HG03521 (cell line): ENCODE measurements around the gene GLS.
"Not testable (repeated sequence)": the region's sequence is repeated elsewhere in the genome, so short reads cannot be mapped to it uniquely, and the experiment has no call there.

Experiments
- ATAC-seq: cut with Tn5 transposase; IDR thresholded peaks from one replicate; pipeline ENCODE4 v1.9.1; 2021; ENCODE audit warnings: mild to moderate bottlenecking, moderate library complexity; ENCODE audit not compliant: unreplicated experiment

Gene GLS

GRCh38 chr2:190880378-190881083, at the start of gene GLS:
Gene GLS (plus strand): TSS chr2:190880821. CDS start chr2:190881085, 264 bp downstream.
- peak; percentile 70 for ATAC-seq

GRCh38 chr2:190831941-190832340, 48.7 kb upstream of the GLS start:
- no peak for ATAC-seq

- no peak for ATAC-seq
These were observed 45.8 kb upstream of the GLS start for GRCh38 chr2:190834890-190835208.

- no peak for ATAC-seq
These were observed 45.2 kb upstream of the GLS start for GRCh38 chr2:190835303-190835930.

DNA sequence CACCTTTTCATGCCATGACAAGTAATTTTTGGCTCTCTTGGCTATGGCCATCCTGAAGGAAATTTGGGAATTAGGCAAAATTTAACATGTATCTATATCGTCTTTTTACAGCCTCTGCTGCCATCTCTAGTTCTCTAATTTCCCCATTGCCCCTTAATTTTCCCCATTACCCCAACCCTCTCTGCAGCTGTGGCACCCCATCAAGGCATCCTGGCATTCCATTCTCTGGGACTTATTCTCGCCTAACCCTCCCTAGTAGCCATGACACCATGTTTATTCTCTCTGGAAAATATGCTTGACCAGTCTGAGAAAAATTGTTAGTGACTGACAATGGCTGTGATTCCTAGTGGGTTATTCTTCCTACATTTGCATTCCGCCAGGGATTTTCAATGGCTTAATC, 43.9 kb upstream of the GLS start:
- no peak for ATAC-seq

GRCh38 chr2:190837420-190837819, 43.2 kb upstream of the GLS start:
- ATAC-seq: no peak

GRCh38 chr2:190837952-190838361, 42.7 kb upstream of the GLS start:
- no peak for ATAC-seq

GRCh38 chr2:190838492-190838910, 42.1 kb upstream of the GLS start:
- no peak for ATAC-seq

DNA sequence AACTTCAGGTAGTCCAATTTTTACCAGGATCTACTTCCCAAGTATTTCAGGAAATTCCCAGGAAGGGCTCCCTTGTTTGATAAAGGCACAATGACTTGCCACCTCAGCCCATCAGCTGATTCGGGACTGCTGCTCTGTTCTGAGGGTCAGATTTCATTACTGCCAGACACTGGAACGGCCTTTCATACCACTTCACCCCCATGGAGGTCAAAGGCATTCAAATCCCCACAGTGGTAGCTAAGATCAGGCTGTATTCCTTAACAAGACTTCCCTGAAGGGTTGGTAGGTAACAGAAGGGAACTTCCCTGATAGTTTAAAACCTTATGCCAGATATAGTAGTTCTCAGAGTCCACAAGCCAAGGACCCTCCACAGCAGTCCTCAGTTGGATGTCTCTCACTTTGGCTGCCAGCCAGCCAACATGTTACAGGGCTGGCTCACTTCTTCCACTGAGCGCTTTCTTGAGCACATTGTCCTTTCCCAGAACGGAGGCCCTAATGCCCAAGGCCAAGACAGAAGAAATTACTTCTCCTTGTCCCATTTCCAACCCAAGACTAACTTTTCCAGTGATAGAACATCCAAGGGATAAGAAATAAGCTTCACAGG, 40.0 kb upstream of the GLS start:
- ATAC-seq: no peak

GRCh38 chr2:190841707-190842505, 38.7 kb upstream of the GLS start:
- no peak for ATAC-seq

GRCh38 chr2:190842606-190843104, 38.0 kb upstream of the GLS start:
- ATAC-seq: no peak

DNA sequence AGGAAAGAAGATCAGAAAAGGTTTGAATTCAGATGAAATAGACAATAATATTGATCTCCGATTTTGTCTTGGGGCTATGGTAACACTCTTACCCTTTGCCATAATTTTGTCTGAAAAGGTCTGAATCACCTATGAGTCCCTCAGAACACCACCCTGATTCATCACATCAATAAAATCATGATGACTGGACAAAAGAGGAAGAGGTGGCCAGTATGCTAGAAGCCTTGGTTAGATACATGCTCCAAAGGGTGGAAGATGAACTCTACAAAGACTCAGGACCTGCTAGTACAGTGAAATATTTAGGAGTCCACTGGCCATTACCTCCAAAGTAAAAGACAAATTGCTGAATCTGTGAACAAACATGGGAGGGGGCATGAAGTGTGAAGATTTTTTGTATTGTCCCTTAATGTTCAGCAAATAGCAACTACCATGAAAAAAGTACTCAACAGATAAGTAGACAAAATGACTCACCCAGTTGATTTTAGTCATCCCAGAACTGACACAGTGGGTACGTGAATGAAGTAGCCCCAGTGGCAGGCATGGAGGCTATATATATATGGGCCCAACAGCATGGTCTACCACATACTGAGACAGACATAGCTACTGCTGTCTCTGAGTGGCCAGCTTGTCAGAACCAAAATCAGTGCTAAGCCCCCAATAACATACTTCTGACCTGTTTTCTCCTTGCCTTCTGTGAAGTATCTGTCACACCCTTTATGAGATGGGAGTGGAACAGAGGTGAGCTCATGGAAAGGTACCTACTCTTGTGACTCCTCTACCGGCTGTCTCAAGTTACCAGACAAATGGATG, 36.5 kb upstream of the GLS start:
- peak; percentile 74 for ATAC-seq

DNA sequence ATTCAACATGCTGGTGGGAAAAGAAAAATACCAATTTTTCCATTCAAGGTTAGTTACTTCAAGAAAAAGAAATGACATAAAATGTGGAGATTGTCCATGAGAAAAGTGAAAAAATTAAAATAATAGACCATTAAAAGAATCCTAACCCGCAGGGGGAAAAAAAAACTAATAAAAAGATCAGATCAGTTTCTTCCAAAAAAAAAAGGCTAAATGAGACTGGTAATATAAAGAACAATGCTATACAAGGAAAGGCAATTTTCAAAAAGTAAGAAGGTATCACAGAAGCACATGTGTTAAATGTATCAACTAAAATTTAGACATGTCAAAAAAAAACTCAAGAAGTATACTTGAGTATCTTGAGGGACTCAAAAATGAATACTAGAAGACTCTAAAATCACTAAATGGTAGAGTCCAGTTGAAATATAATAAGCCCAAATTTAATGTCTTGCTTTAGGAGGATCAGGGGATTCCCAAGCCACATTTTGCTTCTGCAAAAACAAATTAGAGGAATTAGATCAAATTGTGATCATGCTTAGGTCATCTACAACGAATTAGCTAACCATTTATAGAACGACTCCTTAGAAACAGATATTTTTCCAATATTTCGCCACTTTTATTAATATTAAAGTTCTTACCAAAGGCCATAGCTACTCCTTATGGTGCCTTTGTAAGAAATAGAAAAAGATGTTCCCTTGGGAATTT, 35.8 kb upstream of the GLS start:
- no peak for ATAC-seq

- ATAC-seq: no peak
These were observed 33.9 kb upstream of the GLS start for GRCh38 chr2:190846746-190847145.

DNA sequence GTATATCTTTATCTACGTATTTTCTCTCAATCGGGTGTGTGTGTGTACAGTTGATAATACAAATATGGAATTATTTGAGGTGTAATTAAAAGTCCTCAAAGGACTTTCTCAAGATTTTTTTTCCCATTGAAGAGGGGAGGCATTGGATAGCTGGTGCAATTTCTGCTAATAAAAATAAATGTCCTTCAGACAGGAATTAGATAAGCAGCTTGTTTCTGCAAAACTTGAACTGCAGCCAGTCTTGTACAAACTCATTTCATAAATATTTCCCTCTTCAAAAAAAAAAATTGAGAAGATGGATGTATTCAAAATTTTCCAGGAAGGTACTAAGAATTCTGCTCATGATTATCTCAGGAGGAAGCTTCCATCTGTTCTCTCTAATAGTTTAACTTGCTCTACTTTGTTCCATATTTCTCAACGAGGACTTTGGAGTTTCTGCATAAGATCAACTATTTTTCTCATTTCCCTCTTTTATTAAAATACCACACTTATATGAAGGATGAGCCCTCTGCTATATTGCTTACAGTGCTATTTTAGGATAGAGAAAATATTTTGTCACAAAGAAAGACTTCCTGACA, 33.0 kb upstream of the GLS start:
- ATAC-seq: no peak

DNA sequence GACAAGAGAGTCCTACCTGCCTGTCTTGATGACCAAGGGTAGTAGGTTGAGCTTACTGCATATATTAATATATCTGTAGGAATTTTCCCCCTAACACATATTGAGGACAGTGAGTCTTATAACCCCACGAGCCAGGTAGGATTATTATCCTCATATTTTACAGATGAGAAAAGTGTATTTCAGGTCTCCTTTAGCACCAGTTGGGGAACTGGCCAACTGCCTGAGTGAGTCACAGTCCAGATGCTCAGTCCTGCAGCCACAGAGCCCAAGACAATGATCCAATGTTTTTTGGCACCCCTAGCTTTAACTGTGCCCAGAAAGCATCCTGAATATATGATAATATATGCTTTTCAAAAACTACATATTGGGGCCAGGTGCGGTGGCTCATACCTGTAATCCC, 30.8 kb upstream of the GLS start:
- no peak for ATAC-seq

DNA sequence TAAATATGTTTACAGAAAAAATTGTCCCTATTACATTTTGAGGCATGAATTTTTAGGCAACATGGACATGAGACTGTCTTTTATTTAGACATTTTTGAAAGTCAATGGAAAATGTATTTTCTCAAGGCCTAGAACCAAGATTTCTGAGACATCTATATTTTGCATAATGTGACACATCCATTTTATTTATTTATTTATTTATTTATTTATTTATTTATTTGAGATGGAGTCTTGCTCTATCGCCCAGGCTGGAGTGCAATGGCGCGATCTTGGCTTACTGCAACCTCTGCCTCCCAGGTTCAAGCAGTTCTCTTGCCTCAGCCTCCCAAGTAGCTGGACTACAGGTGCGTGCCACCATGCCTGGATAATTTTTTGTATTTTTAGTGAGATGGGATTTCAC, 27.6 kb upstream of the GLS start:
- ATAC-seq: not testable (repeated sequence)

DNA sequence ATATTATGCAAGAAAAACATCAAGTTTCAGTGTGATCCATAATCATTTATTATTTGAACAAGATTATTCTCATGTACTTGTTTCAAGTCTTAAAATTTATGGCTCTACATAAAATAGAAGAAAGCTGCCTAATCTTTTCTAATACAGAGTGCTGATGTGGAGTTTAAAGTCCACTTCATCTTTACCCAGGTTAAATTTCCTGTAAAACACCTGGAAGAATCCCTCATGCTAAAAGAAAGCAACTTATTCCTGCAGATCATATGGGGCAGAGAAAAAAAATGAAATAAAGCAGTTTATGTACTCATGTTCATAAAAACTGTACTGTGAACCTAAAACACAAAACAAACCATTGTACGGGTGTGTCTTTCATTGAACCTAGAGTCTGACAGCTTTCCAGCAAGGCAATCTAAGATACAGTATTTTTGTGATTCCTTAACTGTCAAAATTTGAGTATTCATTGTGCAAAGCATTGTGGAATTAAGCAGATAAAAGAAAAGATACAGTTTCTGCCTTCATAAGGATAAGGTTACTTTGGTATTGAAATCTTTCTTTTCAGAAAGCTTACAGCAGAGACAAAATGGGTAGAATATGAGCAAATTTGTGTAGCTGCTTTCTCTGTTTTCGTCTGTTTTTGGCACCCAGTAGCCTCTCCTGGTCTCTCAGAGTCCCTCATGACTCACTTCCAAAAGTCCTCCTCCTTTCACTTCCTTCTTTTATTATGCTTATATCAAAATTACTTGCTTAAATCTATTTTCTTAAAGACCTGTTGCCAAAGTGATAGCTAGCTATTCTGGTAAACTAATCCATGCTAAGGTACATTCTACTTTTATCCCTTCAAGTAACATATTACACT, 26.9 kb upstream of the GLS start:
- peak; percentile 58 for ATAC-seq

- ATAC-seq: no peak
These were observed 25.9 kb upstream of the GLS start for GRCh38 chr2:190854726-190855125.
